IMR-90 (cell line): ENCODE measurements around the gene ZNF410. TPM values are rescaled to one million over a fixed set of nuclear protein-coding genes. Genes with fewer than 3 reads are reported as not detected.

Source experiments
- ATAC-seq: fragments of 200-7000 bp; cut with Tn5 transposase; 2 replicates; pipeline ENCODE4 v1.9.1; 2020; ENCODE audit warnings: low read depth, mild to moderate bottlenecking, moderate library complexity
- BruUV-seq: library from RNA; stranded (reverse); fragments of 400-500 nt; replicated peaks from 2 replicates; lab custom pipeline; 2021; lab: Mats Ljungman, UMichigan
- CTCF ChIA-PET: fragments of 300-600 bp; formaldehyde crosslinking; extraction: SDS; loops from one replicate; lab custom pipeline; 2021; ENCODE audit warnings: antibody characterized with exemption; lab: Yijun Ruan, JAX
- POLR2A ChIA-PET: fragments of 300-600 bp; sonication (Branson Sonifier 250); formaldehyde crosslinking; loops from one replicate; lab custom pipeline; 2022; ENCODE audit warnings: antibody characterized with exemption; ENCODE audit not compliant: unreplicated experiment; lab: Charles Lee
- DNase-seq: peaks from one replicate; pipeline ENCODE4 v3.0.0; 2013
- H2AFZ ChIP-seq: replicated peaks from 2 replicates; pipeline ENCODE3; 2013; ENCODE audit warnings: low read length, mild to moderate bottlenecking; ENCODE audit not compliant: poor library complexity
- H2AK5ac ChIP-seq: 2 replicates; pipeline ENCODE4 v1.6.1; 2013; ENCODE audit warnings: low read depth, low read length, inconsistent platforms
- H2AK9ac ChIP-seq: replicated peaks from 2 replicates; pipeline ENCODE3; 2013; ENCODE audit warnings: mild to moderate bottlenecking, low read depth, low read length, moderate library complexity; ENCODE audit not compliant: poor library complexity
- H2BK120ac ChIP-seq: 2 replicates; pipeline ENCODE4 v1.6.1; 2013; ENCODE audit warnings: low read depth, low read length, inconsistent platforms
- H2BK15ac ChIP-seq: 3 replicates; pipeline ENCODE4 v1.6.1; 2013; ENCODE audit warnings: low read depth, low read length, inconsistent platforms
- H2BK20ac ChIP-seq: 2 replicates; pipeline ENCODE4 v1.6.1; 2013; ENCODE audit warnings: low read depth, mild to moderate bottlenecking, inconsistent platforms, low read length, moderate library complexity
- H2BK5ac ChIP-seq: 2 replicates; pipeline ENCODE4 v1.6.1; 2013; ENCODE audit warnings: mild to moderate bottlenecking, low read depth, low read length, inconsistent platforms; ENCODE audit not compliant: poor library complexity, severe bottlenecking
- H3K14ac ChIP-seq: replicated peaks from 2 replicates; pipeline ENCODE4 v1.6.1; 2013; ENCODE audit warnings: low read depth, low read length, inconsistent platforms
- H3K18ac ChIP-seq: 2 replicates; pipeline ENCODE4 v1.6.1; 2013; ENCODE audit warnings: low read depth, low read length, control low read depth
- H3K23ac ChIP-seq: 2 replicates; pipeline ENCODE4 v1.6.1; 2013; ENCODE audit warnings: low read depth, low read length, inconsistent platforms
- H3K27ac ChIP-seq: 2 replicates; pipeline ENCODE4 v1.5.1; 2013; ENCODE audit warnings: mild to moderate bottlenecking, control low read depth, low read length; ENCODE audit not compliant: insufficient read depth
- H3K27me3 ChIP-seq: 2 replicates; pipeline ENCODE4 v1.6.1; 2013; ENCODE audit warnings: low read length; ENCODE audit not compliant: control insufficient read depth, insufficient read depth
- H3K36me3 ChIP-seq: 2 replicates; pipeline ENCODE4 v1.6.1; 2013; ENCODE audit warnings: low read length, mixed read lengths; ENCODE audit not compliant: control insufficient read depth, insufficient read depth
- H3K4ac ChIP-seq: 2 replicates; pipeline ENCODE4 v1.6.1; 2013; ENCODE audit warnings: low read depth, low read length, inconsistent platforms
- H3K4me1 ChIP-seq: 2 replicates; pipeline ENCODE4 v1.6.1; 2013; ENCODE audit warnings: low read length, mixed read lengths; ENCODE audit not compliant: control insufficient read depth, insufficient read depth
- H3K4me2 ChIP-seq: 2 replicates; pipeline ENCODE4 v1.6.1; 2013; ENCODE audit warnings: low read depth, mild to moderate bottlenecking, control low read depth, low read length, moderate library complexity
- H3K4me3 ChIP-seq: 2 replicates; pipeline ENCODE4 v1.5.1; 2013; ENCODE audit warnings: low read depth, mild to moderate bottlenecking, control low read depth, low read length, moderate library complexity; ENCODE audit not compliant: insufficient read depth
- H3K56ac ChIP-seq: 2 replicates; pipeline ENCODE4 v1.6.1; 2013; ENCODE audit warnings: low read length, inconsistent platforms; ENCODE audit not compliant: insufficient read depth; ENCODE audit errors: extremely low read depth
- H3K79me1 ChIP-seq, 2 experiments: 2 replicates each; pipeline ENCODE4 v1.6.1; 2013; ENCODE audit warnings: low read length in 2 of 2, inconsistent platforms in 1 of 2, low read depth in 1 of 2
- H3K9ac ChIP-seq: 2 replicates; pipeline ENCODE4 v1.6.1; 2013; ENCODE audit warnings: low read depth, low read length, control low read depth
- H3K9me1 ChIP-seq: 2 replicates; pipeline ENCODE4 v1.6.1; 2013; ENCODE audit warnings: low read length, inconsistent platforms; ENCODE audit not compliant: insufficient read depth
- H3K9me3 ChIP-seq: 2 replicates; pipeline ENCODE4 v1.6.1; 2013; ENCODE audit warnings: low read length; ENCODE audit not compliant: control insufficient read depth, insufficient read depth
- H4K20me1 ChIP-seq: 2 replicates; pipeline ENCODE4 v1.6.1; 2013; ENCODE audit warnings: low read length, inconsistent platforms; ENCODE audit not compliant: insufficient read depth
- H4K5ac ChIP-seq: 2 replicates; pipeline ENCODE4 v1.6.1; 2013; ENCODE audit warnings: mild to moderate bottlenecking, low read depth, low read length, control low read depth
- H4K8ac ChIP-seq, 2 experiments: 2 replicates each; pipeline ENCODE4 v1.6.1; 2013; ENCODE audit warnings: low read depth in 2 of 2, low read length in 2 of 2, control low read depth in 1 of 2, inconsistent platforms in 1 of 2
- H4K91ac ChIP-seq: 2 replicates; pipeline ENCODE4 v1.6.1; 2013; ENCODE audit warnings: low read depth, low read length, inconsistent platforms; ENCODE audit not compliant: insufficient read depth
- MAZ ChIP-seq: IDR thresholded peaks from 2 replicates; pipeline ENCODE4 v1.6.1; 2012; ENCODE audit warnings: low read depth, mild to moderate bottlenecking, low read length, improper control_type of control experiment, moderate library complexity, borderline replicate concordance
- dilution Hi-C: fragments of 300-500 bp; cut with HindIII; formaldehyde crosslinking; loops from one replicate; pipeline ENCODE4 v1.14.3; 2018; ENCODE audit warnings: low sequenced_read_pairs; ENCODE audit not compliant: unreplicated experiment
- in situ Hi-C: fragments of 300-500 bp; cut with MboI; formaldehyde crosslinking; loops from 3 replicates; pipeline ENCODE4 v1.14.3; 2019; ENCODE audit warnings: low sequenced_read_pairs, inconsistent platforms, mixed read lengths
- intact Hi-C: fragments of 100-400 bp; cut with micrococcal nuclease; formaldehyde crosslinking; loops from 2 replicates; pipeline ENCODE4 v1.10.0; 2022
- polyA plus RNA-seq, 3 experiments: library from polyadenylated mRNA; depleted of rRNA; stranded (reverse); fragments of >200 nt; gene quantifications; 2 replicates each; pipeline ENCODE4 v1.2.3, GENCODE V29; 2012; ENCODE audit warnings: low replicate concordance in 1 of 3
- total RNA-seq: library from RNA; depleted of rRNA; stranded (reverse); fragments of >200 nt; gene quantifications from 2 replicates; pipeline ENCODE4 v1.2.3, GENCODE V29; 2012
- TF ChIP-seq, protein P1 (sequence below): conservative IDR thresholded peaks from 2 replicates; pipeline ENCODE4 v1.5.1; 2012; ENCODE audit warnings: mild to moderate bottlenecking, low read depth, low read length, improper control_type of control experiment

The ZNF410 gene
- total and polyA plus RNA-seq, 2 of the 4 experiments (the other 2 are of a cell fraction), result 27.9 to 89.1 TPM

- no peak overlapping the region for H3K4me2 ChIP-seq
- no peaks in the 10 kb centered on the region; a peak in 2 of 4 replicates for H3K79me1 ChIP-seq
- no peak overlapping the region for H3K56ac ChIP-seq
- in situ Hi-C loops (no loop called here), dilution Hi-C loops (no loop called here), intact Hi-C loops (no loop called here)
- no peaks in the 10 kb centered on the region for H4K20me1 ChIP-seq
- TF ChIP-seq, protein P1, sequence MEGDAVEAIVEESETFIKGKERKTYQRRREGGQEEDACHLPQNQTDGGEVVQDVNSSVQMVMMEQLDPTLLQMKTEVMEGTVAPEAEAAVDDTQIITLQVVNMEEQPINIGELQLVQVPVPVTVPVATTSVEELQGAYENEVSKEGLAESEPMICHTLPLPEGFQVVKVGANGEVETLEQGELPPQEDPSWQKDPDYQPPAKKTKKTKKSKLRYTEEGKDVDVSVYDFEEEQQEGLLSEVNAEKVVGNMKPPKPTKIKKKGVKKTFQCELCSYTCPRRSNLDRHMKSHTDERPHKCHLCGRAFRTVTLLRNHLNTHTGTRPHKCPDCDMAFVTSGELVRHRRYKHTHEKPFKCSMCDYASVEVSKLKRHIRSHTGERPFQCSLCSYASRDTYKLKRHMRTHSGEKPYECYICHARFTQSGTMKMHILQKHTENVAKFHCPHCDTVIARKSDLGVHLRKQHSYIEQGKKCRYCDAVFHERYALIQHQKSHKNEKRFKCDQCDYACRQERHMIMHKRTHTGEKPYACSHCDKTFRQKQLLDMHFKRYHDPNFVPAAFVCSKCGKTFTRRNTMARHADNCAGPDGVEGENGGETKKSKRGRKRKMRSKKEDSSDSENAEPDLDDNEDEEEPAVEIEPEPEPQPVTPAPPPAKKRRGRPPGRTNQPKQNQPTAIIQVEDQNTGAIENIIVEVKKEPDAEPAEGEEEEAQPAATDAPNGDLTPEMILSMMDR, result peak; percentile 18; the same call in 1 of the 2 replicates
- TF ChIP-seq MAZ, result no peak
- no peak overlapping the region for H2BK15ac ChIP-seq
- H3K4ac ChIP-seq, result no peak overlapping the region
- H3K27me3 ChIP-seq, result no peaks in the 10 kb centered on the region
- no peak overlapping the region for H3K14ac ChIP-seq
- no peak overlapping the region for H3K18ac ChIP-seq
- ATAC-seq (no peak), DNase-seq (no peak)
- H2BK5ac ChIP-seq, result no peak overlapping the region
- H3K4me3 ChIP-seq, result no peak overlapping the region
- BruUV-seq, result no TSS peak
- no peak overlapping the region for H2BK20ac ChIP-seq
- no peaks in the 10 kb centered on the region for H3K9me3 ChIP-seq
- H2AK5ac ChIP-seq, result no peak overlapping the region
- H3K27ac ChIP-seq, result no peak overlapping the region
- no peak overlapping the region for H4K5ac ChIP-seq
- no peak overlapping the region for H2AFZ ChIP-seq
- no peak overlapping the region for H4K91ac ChIP-seq
- peaks cover 3% of the 10 kb centered on the region for H3K4me1 ChIP-seq
- H2AK9ac ChIP-seq, result no peak overlapping the region
- H4K8ac ChIP-seq, result no peak overlapping the region
- 0 out of 2 replicates have a peak, but pooled peaks cover 3% of the 10 kb centered on the region for H3K9me1 ChIP-seq
- H3K23ac ChIP-seq, result no peak overlapping the region
- peaks cover 6% of the 10 kb centered on the region for H3K36me3 ChIP-seq
- ChIA-PET POLR2A (no interaction called here), CTCF (no interaction called here)
- no peak overlapping the region for H3K9ac ChIP-seq
- H2BK120ac ChIP-seq, result no peak overlapping the region
Measured at GRCh38 chr14:73859145-73859544, 27.5 kb upstream of the ZNF410 start.
